Measurements from ENCODE around the gene TNFRSF17.

DNA sequence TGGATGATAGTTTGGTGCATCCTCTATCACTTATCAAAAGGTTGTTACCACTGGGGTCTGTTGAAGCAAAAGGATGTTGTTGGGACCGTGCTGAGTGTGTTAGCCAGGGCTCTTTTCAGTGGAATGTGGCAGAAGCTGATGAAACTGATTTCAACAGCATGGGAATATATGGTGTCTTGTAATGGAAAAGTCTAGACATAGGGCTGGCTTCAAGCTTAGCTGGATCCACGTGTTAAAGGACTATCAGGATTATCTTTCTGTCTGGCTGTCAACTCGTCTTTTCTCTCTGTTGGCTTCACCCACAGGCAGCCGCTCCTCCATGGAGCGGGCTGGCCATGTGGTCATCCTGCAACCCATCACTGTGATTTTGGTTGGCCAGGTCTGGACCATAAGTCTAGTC lies 20.2 kb downstream of the TNFRSF17 start:
- no peak for TF ChIP-seq CREB1 (IDR thresholded peaks at IDR 0.05)
- TF ChIP-seq, protein P1, sequence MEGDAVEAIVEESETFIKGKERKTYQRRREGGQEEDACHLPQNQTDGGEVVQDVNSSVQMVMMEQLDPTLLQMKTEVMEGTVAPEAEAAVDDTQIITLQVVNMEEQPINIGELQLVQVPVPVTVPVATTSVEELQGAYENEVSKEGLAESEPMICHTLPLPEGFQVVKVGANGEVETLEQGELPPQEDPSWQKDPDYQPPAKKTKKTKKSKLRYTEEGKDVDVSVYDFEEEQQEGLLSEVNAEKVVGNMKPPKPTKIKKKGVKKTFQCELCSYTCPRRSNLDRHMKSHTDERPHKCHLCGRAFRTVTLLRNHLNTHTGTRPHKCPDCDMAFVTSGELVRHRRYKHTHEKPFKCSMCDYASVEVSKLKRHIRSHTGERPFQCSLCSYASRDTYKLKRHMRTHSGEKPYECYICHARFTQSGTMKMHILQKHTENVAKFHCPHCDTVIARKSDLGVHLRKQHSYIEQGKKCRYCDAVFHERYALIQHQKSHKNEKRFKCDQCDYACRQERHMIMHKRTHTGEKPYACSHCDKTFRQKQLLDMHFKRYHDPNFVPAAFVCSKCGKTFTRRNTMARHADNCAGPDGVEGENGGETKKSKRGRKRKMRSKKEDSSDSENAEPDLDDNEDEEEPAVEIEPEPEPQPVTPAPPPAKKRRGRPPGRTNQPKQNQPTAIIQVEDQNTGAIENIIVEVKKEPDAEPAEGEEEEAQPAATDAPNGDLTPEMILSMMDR (IDR thresholded peaks at IDR 0.05; ENCODE audit: control extremely low read depth in 1 of 3, insufficient read depth in 1 of 3, low read depth in 1 of 3, low read length in 3 of 3), result no peak

All from H1 (cell line).